ENCODE results near the gene LCN12. TPM values are rescaled to one million over a fixed set of nuclear protein-coding genes. Genes with fewer than 3 reads are reported as not detected.

Gene LCN12
- total RNA-seq, 1 experiment from 2014 or later, result 4.2 TPM

- ChIA-PET RAD21 (ENCODE audit: low non-redundant PET in 1 of 2, low total read pairs in 2 of 2, uncharacterized antibody in 2 of 2, unreplicated experiment in 2 of 2) (no interaction called here), POLR2A (interaction anchor here (1.2 to 2.9 kb wide), 2 partner anchors 9 to 11 kb away, joined by 3 to 19 read pairs; partner anchors contain the start of gene PAXX), CTCF (interaction anchor here (0.7 to 1.7 kb wide), 3 partner anchors 10 to 27 kb away, joined by 3 to 4 read pairs (median 3); partner anchors contain the start of gene PAXX)
- TF ChIP-seq ATF3 (IDR thresholded peaks at IDR 0.05) (no peak), POLR2A (IDR thresholded peaks at IDR 0.05; ENCODE audit: borderline replicate concordance, extremely low read depth, insufficient read depth, insufficient read length) (no peak), ZNF274 (IDR thresholded peaks at IDR 0.05; ENCODE audit: low read depth, low read length) (no peak), SP1 (IDR thresholded peaks at IDR 0.05; ENCODE audit: low read depth) (no peak), JUND (IDR thresholded peaks at IDR 0.05) (no peak), YY1 (IDR thresholded peaks at IDR 0.05; ENCODE audit: extremely low read depth, insufficient replicate concordance, low read depth, low read length) (no peak), SRF (IDR thresholded peaks at IDR 0.05; ENCODE audit: low read depth) (no peak), MAX (IDR thresholded peaks at IDR 0.05) (no peak), RAD21 (IDR thresholded peaks at IDR 0.05; ENCODE audit: low read depth) (no peak), CEBPB (IDR thresholded peaks at IDR 0.05; ENCODE audit: low read depth) (no peak), EZH2 (IDR thresholded peaks at IDR 0.05) (no peak), ZBTB33 (IDR thresholded peaks at IDR 0.05; ENCODE audit: extremely low read depth, insufficient replicate concordance, low read length) (no peak), TCF7L2 (IDR thresholded peaks at IDR 0.05; ENCODE audit: borderline replicate concordance, extremely low read depth, insufficient read depth, insufficient read length) (no peak)
- no TSS peak for BruUV-seq (replicated peaks)
- Histone ChIP-seq H3K4me3 (replicated peaks in 1 of 2; ENCODE audit: low read depth in 1 of 2, low read length in 2 of 2) (no peak overlapping the region), H4K20me1 (ENCODE audit: insufficient read depth) (no peaks in the 10 kb centered on the region), H3K9me3 (ENCODE audit: control insufficient read depth in 1 of 2, insufficient read depth in 1 of 2, low read depth in 1 of 2, low read length in 2 of 2) (peaks cover 0 to 4% of the 10 kb centered on the region in 2 experiments; a peak in 1 of 4 replicates), H3K9ac (ENCODE audit: low read length) (no peak overlapping the region), H3K27me3 (ENCODE audit: insufficient read depth, low read length) (no peaks in the 10 kb centered on the region), H3K36me3 (ENCODE audit: control insufficient read depth in 1 of 2, insufficient read depth in 2 of 2, low read length in 2 of 2) (no peaks in the 10 kb centered on the region), H3K27ac (ENCODE audit: low read depth, low read length) (no peak overlapping the region), H3K4me2 (ENCODE audit: low read length) (no peak overlapping the region), H3K79me2 (ENCODE audit: insufficient read depth, low read length) (no peaks in the 10 kb centered on the region), H3K9me2 (ENCODE audit: insufficient read depth) (no peaks in the 10 kb centered on the region), H3K4me1 (ENCODE audit: control insufficient read depth in 1 of 2, insufficient read depth in 2 of 2, low read length in 2 of 2) (peaks cover 21 to 41% of the 10 kb centered on the region in 2 experiments), H2AFZ (ENCODE audit: low read depth, low read length, poor library complexity, severe bottlenecking) (no peak overlapping the region)
- ATAC-seq, result no peak
- intact Hi-C loops (cut with micrococcal nuclease), result no loop called here
- no peak for DNase-seq (ENCODE audit: low read depth, low spot score)
These were observed 50.6 kb downstream of the LCN12 start for GRCh38 chr9:137002646-137003041.
